SK-MEL-5 (cell line): ENCODE data around the gene SMOC1. TPM values are rescaled to one million over a fixed set of nuclear protein-coding genes. Genes with fewer than 3 reads are reported as not detected.

Source experiments
- DNase-seq: peaks from one replicate; pipeline ENCODE4 v3.0.0-alpha.2; 2016; ENCODE audit warnings: low read depth, low spot score
- in situ Hi-C: cut with HindIII; loops from 2 replicates; pipeline ENCODE4 v1.10.0; 2016; ENCODE audit warnings: low sequenced_read_pairs, high pct_unique_total_duplicates, low pct_unique_long_range_greater_than_20kb
- total RNA-seq: library from RNA; depleted of rRNA; stranded (reverse); fragments of >200 nt; shearing (Covaris generic); gene quantifications from 2 replicates; pipeline ENCODE4 v1.2.3, GENCODE V29; 2014

The SMOC1 gene
- total RNA-seq, 1 experiment from 2014 or later, result not detected

- DNase-seq, result no peak
- in situ Hi-C loops, result no loop called here
These were observed 106.2 kb downstream of the SMOC1 start for GRCh38 chr14:69985463-69985862.

- DNase-seq, result no peak
- in situ Hi-C loops, result no loop called here
These were observed 107.1 kb downstream of the SMOC1 start for GRCh38 chr14:69986336-69986735.

DNA sequence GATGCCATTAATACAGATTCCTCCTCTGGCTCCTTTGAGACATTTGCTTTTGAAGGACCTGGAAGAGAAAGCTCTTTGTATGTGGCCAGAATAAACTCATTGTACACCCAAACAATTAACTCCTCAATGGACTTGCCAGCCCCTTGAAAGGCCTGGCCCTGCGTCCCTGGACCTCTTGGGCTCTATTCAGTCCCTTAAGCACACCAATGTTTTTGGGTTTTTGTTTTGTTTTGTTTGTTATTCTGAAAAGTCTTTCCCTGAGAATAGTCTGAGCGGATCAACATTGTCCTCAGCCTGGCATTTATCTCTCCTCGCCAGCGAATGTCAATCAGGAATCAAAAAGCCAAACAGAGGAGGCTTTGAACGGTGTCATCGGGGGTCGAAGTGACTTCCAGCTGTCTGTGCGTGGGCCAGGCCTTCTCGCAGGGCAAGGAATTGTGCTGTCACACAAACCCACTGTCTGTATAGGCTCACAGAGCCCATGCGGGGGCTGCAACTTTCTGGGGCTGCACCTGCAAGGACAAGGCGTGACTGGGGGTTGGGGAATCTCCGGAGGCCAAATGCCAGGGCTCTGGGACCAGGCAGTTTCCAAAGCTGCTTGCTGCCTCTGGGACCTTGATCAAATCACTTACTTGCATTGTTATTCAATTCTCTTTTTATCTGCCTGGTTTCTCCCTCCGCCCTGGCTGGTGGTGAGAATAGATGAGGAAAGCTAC is 108.3 kb downstream of the SMOC1 start:
- DNase-seq, result no peak
- in situ Hi-C loops, result no loop called here

GRCh38 chr14:69988979-69989378 is 109.8 kb downstream of the SMOC1 start:
- no peak for DNase-seq
- in situ Hi-C loops, result no loop called here

GRCh38 chr14:69989622-69990021 is 110.4 kb downstream of the SMOC1 start:
- in situ Hi-C loops, result no loop called here
- DNase-seq, result no peak

DNA sequence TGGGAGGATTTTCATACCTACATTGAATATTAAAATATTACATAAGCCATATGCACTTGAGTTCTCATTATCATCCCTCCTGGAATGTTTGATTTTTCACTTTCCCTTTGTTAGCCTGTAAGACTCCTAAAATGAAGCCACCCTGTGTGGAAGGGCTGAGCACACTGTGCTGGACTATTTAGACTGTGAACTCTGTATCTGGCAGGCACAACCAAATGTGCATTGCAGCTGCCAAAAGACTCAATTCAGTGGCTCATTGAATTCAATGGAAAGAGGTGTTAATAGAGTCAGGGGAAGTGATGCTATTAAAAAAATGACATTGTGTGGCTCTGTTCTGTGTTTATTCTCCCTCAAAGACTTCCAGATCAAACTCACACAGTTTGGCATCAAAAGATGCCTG is 111.1 kb downstream of the SMOC1 start:
- DNase-seq, result no peak
- in situ Hi-C loops, result no loop called here

DNA sequence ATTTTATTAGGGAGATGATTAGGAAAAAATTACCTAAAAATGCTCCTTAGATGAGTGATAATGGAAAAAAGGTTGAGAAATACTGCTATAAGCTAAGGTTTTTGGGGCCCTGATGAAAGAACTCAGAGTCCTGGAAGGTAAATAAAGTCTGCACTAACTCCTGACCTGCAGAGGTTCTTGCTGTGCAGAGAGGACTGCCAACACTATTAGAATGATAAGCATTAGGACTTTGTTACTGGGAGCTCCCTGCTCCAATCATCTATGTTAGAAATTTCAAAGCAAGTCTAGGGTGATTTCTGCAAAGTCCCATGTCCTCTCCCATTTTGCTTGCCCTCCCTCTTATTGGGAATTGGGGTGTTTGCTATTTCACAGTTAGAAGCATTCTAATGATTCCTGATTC is 112.2 kb downstream of the SMOC1 start:
- DNase-seq, result no peak
- in situ Hi-C loops, result no loop called here

DNA sequence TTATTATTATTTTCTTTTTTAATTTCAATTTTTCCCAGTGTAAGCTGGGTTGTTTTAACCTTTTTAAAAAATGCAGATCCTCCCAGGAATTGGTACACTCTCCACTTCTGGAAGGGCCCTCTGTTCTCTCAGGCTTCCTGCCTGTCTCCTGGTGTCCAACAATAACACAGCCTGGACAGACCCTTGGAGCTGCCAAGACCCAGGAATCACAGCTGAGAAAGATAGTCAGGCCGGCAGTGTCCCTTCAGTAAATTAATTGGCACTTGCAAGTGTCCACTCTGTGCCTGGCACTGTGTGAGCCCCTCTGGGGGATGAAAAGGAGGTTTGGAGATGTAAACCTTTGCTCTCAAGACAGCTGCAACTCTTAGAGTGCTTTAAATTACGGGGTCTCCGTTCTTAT is 113.3 kb downstream of the SMOC1 start:
- in situ Hi-C loops, result no loop called here
- no peak for DNase-seq

DNA sequence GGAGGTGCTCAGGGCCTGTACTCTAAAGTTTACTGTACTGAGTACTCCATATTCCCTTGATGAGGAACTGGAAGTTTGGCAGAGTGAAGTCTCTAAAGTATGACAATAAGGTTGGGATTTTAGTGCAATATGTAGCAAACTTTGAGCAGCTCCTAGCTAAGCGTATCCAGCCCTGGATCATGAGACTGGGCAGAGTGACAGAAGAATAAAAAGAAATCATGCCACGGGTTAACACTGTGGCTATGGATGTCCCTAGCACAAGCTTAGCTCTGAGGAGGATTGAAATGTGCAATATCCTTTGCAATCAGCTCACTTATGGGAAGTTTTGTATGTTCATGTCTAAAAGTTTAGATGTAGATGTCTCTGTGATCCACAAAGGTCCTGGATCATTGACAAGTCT is 114.1 kb downstream of the SMOC1 start:
- no peak for DNase-seq
- in situ Hi-C loops, result no loop called here

DNA sequence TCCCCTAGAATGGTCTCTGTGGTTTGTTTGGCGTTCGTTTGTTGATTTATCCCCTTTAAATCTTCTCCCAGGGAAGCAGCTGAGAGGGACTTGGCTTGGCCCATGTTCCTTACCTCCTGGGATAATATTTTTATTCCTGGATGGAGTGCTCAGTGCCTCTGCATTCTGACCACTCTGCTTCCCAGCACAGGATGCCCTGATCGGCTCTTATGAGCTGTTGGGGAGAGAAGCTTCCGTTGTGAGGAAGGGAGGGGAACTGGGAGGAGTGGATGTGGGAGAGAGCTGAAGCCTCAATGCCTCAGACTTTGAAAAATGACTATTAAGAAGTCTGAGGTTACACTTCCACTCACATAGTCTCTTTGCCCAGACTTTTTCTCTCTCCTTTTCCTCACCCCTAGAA is 114.8 kb downstream of the SMOC1 start:
- in situ Hi-C loops, result no loop called here
- no peak for DNase-seq

DNA sequence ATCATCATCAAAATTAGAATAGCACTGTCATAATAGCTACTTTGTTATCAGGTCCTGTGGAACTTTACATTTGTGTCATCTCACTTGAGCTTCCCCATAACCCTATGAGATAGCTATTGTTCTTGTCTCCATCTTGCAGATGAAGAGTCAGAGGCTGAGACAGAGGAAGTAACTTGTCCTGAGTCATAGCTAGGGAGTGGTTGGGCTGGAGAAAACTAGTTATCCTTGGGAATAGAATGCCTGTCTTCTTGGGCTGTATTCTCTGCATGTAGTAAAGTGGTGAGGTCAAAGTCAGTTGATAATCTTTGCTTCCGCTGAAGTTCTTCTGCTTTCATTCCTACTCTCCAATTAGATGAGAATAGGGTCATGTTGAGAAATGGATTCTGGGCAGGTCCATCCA is 117.0 kb downstream of the SMOC1 start:
- DNase-seq, result no peak
- in situ Hi-C loops, result no loop called here

- in situ Hi-C loops, result no loop called here
- DNase-seq, result no peak
These were observed 118.6 kb downstream of the SMOC1 start for GRCh38 chr14:69997849-69998248.

- in situ Hi-C loops, result no loop called here
- no peak for DNase-seq
These were observed 120.1 kb downstream of the SMOC1 start for GRCh38 chr14:69999261-69999674.

DNA sequence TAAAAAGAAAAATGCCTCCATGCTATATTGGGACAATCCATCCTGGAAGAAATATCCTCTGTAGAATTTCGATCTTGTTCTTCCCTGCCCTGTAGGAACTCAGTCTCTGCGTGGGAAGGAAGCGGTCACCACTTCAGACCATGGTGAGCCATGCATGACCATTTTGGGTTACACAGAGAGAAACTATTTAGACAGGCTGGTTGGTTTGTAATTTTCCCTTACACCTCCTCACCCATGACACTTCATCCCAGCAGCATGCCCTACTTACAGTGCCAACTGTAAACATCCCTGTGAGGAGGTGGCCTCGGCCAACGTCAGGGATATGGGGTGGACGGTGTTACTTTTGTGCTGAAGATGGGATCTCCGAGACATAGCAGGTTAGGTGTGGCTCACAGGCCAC is 121.4 kb downstream of the SMOC1 start:
- DNase-seq, result no peak
- in situ Hi-C loops, result no loop called here

GRCh38 chr14:70002589-70003346 is 123.6 kb downstream of the SMOC1 start:
- in situ Hi-C loops, result no loop called here
- no peak for DNase-seq

GRCh38 chr14:70004791-70005190 is 125.6 kb downstream of the SMOC1 start:
- no peak for DNase-seq
- in situ Hi-C loops, result no loop called here

- no peak for DNase-seq
- in situ Hi-C loops, result no loop called here
These were observed 126.1 kb downstream of the SMOC1 start for GRCh38 chr14:70005281-70005805.

DNA sequence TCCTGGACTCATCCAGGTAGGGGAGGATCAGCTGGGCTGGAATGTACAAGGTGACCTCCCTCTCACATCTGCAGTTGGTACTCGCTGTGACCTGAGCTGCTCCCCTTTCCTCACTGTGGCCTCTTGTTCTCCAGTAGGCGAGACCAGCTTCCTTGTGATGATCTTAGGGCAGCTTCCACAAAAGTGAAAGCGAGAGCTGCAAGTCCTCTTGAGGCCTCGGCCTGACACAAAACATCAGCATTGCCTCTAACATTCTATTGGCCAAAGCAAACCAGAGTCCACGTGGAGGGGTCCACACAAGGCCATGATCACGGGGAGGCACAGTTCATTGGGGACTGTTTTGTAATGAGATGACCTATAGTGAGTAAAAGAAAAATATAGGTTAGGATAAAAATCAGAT is 127.5 kb downstream of the SMOC1 start:
- in situ Hi-C loops, result no loop called here
- DNase-seq, result no peak
